WTC11 (cell line): ENCODE results near the gene DFFB.

Source experiments
- ATF3 ChIP-seq: sonication (generic); formaldehyde crosslinking; conservative IDR thresholded peaks from 2 replicates; pipeline ENCODE4 v1.8.1; 2022; ENCODE audit warnings: mild to moderate bottlenecking, missing genetic modification reagents
- RELA ChIP-seq: sonication (generic); formaldehyde crosslinking; IDR thresholded peaks from 2 replicates; pipeline ENCODE4 v1.8.1; 2022; ENCODE audit warnings: missing genetic modification reagents, mild to moderate bottlenecking, borderline replicate concordance
- SMAD4 ChIP-seq: sonication (generic); formaldehyde crosslinking; IDR thresholded peaks from 2 replicates; pipeline ENCODE4 v1.8.0; 2022; ENCODE audit warnings: mild to moderate bottlenecking, missing genetic modification reagents

DNA sequence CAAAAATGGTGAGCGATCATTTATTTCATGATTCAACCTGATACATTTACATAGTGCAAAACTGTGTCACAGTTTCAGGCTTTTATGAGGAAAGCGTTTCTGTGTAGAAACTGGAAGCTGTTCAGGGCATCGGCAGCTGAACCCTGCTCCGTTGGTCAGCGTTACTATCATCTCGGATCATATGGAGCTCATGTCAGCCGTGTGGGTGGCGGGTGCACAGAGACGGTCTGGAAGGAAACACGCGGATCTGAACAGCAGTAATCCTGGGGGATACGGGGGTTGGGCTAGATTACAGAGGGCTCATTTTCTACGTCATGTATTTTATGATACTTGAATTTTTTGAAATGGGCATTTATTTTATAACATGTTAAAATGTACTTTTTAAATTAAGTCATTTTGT, 27.7 kb downstream of the DFFB start:
- TF ChIP-seq SMAD4 (CRISPR knock-in tag) (no peak), ATF3 (CRISPR knock-in tag) (no peak), RELA (CRISPR knock-in tag) (no peak)
